ENCODE data around the gene ARID5B. TPM values are rescaled to one million over a fixed set of nuclear protein-coding genes. Genes with fewer than 3 reads are reported as not detected.

Gene ARID5B
- total and polyA plus RNA-seq, 2 donors (not counting 3 experiments of a cell fraction or from before 2014, with no cell fraction given) = 5.6 to 8.9 TPM

- TF ChIP-seq JUN (IDR thresholded peaks at IDR 0.05; ENCODE audit: borderline replicate concordance, insufficient read depth, insufficient read length, low read depth) (no peak), MAX (IDR thresholded peaks at IDR 0.05; ENCODE audit: insufficient read depth, insufficient read length) (no peak), POLR2AphosphoS5 (IDR thresholded peaks at IDR 0.05; ENCODE audit: insufficient read depth, low read depth, low read length) (no peak), EZH2 (IDR thresholded peaks at IDR 0.05; ENCODE audit: borderline replicate concordance, low read depth, low read length, severe bottlenecking) (no peak), GATA2 (IDR thresholded peaks at IDR 0.05; ENCODE audit: insufficient read depth, insufficient read length, low read depth, low read length) (no peak), MYC (IDR thresholded peaks at IDR 0.05; ENCODE audit: low read depth, low read length) (no peak), CTCF (IDR thresholded peaks at IDR 0.05; ENCODE audit: extremely low read depth in 1 of 2, insufficient read depth in 1 of 2, low read depth in 1 of 2, low read length in 2 of 2) (no peak), POLR2A (IDR thresholded peaks at IDR 0.05; ENCODE audit: low read depth, low read length) (no peak), FOS (IDR thresholded peaks at IDR 0.05; ENCODE audit: borderline replicate concordance, insufficient read depth, low read length) (no peak)
- no peak overlapping the region for H3K27ac ChIP-seq (ENCODE audit: insufficient read depth, low read depth, low read length)
- H3K4me3 ChIP-seq (replicated peaks in 1 of 3; ENCODE audit: insufficient read depth in 1 of 3, low read depth in 1 of 3, low read length in 3 of 3) = no peak overlapping the region
- intact Hi-C loops (cut with micrococcal nuclease) (no loop called here), dilution Hi-C loops (cut with MboI; ENCODE audit: extremely low pct_ligation_motif_present, low sequenced_read_pairs) (no loop called here)
- H3K4me2 ChIP-seq (ENCODE audit: insufficient read depth, low read length) = no peak overlapping the region
- H4K20me1 ChIP-seq (replicated peaks; ENCODE audit: control insufficient read depth, extremely low read depth, insufficient read depth, low read length) = no peaks in the 10 kb centered on the region
- H3K9me1 ChIP-seq (replicated peaks; ENCODE audit: control insufficient read depth, extremely low read depth, insufficient read depth, low read length) = no peaks in the 10 kb centered on the region
- CTCF ChIA-PET = no interaction called here
- DNase-seq (ENCODE audit: low read depth, low spot score) = no peak
- FAIRE-seq = no peak
- H3K4me1 ChIP-seq (ENCODE audit: control insufficient read depth, extremely low read depth, insufficient read depth, low read length) = no peaks in the 10 kb centered on the region
- H2AFZ ChIP-seq (ENCODE audit: low read depth, low read length) = no peak overlapping the region
- no peaks in the 10 kb centered on the region for H3K79me2 ChIP-seq (ENCODE audit: control insufficient read depth, insufficient read depth, low read length)
- no TSS peak for BruUV-seq (replicated peaks)
- H3K36me3 ChIP-seq (ENCODE audit: control insufficient read depth in 2 of 2, extremely low read depth in 1 of 2, insufficient read depth in 2 of 2, low read length in 2 of 2) = no peaks in the 10 kb centered on the region
- POLR2A ChIA-PET = no interaction called here
- no peaks in the 10 kb centered on the region for H3K9me3 ChIP-seq (replicated peaks; ENCODE audit: control insufficient read depth, insufficient read depth, low read length)
- H3K9ac ChIP-seq (replicated peaks; ENCODE audit: extremely low read depth, insufficient read depth, low read length) = no peak overlapping the region
- H3K27me3 ChIP-seq (ENCODE audit: control insufficient read depth in 2 of 2, insufficient read depth in 2 of 2, low read length in 2 of 2) = no peaks in the 10 kb centered on the region
Measured at GRCh38 chr10:61959814-61960213, 58.3 kb downstream of the ARID5B start.

Data from endothelial cell of umbilical vein (primary cell).